Measurements from ENCODE around the gene C1GALT1.
"Not testable (repeated sequence)": the region's sequence is repeated elsewhere in the genome, so short reads cannot be mapped to it uniquely, and the experiment has no call there.

C1GALT1 gene

DNA sequence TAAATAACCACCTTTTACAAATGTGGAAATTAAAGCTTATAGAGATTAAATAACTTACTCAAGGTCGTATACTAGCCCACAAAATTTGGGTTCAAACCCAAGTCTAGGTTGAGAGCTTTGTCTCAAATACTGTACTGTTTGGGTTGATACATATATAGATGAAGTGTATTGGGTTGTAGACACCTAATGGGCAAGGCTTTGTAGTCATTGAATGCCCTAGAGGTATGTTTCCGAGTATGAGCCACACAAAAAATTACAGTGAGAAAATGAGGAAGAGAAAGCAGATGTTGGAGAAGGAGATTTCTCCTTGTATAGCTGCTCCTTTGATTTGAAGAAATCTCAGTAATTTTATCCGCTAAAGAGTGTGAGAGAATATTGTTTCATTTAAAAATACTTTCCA lies 60.6 kb downstream of the C1GALT1 start:
- DNase-seq = no peak

DNA sequence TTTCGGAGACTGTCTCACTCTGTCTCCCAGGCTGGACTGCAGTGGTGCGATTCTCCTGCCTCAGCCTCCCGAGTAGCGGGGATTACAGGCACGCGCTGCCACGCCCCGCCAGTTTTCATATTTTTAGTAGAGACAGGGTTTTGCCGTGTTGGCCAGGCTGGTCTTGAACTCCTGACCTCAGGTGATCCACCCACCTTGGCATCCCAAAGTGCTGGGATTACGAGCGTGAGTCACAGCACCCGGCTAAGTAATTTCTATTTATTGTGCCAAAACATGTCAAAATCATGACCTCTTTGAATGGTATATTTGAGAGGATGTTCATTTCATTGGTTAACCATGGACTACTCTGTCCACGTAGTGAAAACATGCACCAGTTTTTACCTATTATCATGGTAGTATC lies 62.9 kb downstream of the C1GALT1 start:
- not testable (repeated sequence) for DNase-seq

DNA sequence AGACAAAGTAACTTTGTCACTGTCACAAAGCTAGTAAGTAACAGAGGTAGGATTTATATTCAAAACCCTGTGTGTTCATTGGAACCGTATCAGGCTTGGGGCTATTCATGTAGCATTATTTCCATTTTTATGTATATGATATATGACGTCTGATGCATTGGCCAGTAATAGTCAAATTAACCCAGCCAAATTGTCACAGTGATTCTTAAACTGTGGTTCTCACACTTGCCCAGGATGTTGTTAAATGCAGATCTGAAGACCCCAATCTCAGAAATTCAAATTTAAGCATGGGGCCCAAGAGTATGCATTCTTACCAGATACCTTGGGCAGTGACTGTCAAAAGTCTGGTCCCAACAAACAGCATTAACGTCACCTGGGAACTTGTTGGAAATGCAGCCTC lies 63.9 kb downstream of the C1GALT1 start:
- no peak for DNase-seq

DNA sequence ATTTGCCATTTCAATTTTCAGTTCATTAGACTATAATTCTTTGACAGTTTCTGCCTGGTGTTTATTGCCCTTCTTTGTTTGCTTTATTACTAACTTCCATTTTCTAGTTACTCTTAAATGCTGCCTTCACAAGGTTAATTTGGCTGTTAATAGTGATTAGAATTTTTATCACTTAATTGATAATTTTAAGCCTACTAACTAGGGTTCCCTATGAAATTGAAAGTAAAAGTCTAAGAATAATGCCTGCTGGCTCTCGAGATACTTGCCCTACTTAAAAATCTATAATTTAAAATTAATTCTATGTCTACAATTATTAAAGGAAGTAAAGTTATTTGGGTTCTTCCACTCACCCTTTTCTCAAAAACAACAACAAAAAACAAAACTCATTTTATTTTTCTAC lies 65.3 kb downstream of the C1GALT1 start:
- no peak for DNase-seq

DNA sequence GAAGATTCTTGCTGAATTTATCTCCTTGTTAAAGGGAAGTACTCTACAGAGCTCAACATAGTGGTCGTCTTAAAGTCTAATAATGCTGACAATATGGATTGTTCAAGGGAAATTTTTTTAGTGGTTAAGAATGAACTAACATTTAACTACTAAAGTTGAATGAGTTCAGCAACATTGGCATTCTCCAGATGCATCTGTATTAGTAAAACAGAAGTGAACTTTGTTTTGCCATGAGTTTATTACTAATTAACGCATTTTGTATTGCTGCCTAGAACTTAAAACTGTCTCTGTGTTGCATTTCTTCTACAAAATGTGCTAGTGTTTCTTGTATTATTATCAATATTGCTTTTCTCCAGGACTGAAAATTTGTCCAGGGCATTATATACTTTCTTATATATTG lies 67.5 kb downstream of the C1GALT1 start:
- DNase-seq = no peak

DNA sequence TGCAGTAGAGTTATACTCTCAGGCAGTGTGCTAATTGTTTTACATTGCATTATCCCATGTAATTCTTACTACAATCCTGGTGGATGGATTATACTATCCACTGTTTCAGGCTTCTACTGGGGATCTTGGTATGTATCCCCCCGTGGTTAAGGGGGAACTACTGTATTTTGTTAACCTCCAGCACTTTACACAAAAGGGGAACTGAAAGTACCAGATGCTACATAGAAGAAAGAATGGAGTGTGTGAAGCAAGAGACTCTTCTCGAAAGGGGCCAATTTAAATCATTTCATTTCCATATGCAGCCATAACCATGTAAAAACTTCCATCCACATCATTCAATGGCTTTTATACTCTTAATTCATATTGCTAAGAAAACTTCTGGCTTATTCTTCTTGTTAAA lies 69.4 kb downstream of the C1GALT1 start:
- no peak for DNase-seq

DNA sequence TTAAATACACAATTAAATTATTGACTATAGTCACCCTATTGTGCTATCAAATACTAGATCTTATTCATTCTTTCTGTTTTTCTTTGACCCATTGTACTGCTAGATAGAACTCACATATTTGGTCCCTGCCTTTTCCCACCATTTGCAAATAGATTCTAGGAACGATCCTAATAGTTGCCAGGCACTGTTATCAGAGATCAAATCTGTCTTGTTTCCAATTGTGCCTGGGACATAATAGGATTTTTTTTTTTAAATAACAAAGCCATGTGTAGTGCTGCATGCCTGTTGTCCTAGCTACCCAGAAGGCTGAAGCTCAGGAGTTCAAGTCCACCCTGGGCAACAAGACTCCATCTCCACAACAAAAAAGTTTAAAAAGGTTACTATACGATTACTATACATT lies 72.0 kb downstream of the C1GALT1 start:
- no peak for DNase-seq

DNA sequence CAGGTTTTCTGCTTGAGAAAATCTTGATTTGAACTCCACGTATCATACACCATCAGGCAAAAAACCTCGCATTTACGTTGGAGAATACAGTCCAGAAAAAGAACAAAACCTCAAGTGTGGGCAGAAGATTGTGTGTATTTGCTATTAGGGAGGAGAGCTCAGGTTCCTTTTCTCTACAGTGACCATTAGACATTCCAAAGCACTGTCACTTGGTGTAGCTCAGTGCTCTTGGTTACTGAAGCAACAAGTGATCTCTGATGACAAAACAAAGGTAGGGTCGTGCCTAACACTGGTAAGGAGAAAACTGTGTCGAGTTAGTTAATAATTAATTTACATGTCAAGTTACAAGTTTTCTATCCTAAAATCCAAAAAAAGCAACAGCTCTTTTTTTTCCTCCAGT lies 72.6 kb downstream of the C1GALT1 start:
- DNase-seq = no peak

DNA sequence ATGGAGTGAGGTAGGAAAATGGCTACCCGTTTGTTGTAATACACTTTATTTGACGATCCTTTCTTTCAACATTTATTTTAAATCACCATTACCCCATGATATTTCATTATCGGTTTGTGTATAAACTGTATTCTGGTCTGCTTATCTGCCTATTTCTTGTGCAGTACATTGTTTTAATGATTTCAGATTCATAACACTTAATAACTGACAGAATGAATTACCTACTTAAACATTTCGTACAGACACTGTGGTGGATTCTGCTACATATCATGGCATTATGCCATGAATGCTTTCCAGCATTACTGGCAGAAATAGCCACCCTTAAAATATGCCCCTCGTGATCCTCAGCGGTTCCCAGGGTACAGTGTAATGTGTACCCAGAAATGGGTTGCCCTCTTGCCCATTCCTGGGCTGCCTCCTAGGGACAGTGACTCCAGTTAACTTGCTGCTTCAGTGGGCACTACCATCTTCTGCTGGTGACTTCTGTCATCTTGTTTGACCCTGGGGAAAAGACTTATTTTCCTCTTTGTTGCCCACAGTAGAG lies 74.5 kb downstream of the C1GALT1 start:
- no peak for DNase-seq

DNA sequence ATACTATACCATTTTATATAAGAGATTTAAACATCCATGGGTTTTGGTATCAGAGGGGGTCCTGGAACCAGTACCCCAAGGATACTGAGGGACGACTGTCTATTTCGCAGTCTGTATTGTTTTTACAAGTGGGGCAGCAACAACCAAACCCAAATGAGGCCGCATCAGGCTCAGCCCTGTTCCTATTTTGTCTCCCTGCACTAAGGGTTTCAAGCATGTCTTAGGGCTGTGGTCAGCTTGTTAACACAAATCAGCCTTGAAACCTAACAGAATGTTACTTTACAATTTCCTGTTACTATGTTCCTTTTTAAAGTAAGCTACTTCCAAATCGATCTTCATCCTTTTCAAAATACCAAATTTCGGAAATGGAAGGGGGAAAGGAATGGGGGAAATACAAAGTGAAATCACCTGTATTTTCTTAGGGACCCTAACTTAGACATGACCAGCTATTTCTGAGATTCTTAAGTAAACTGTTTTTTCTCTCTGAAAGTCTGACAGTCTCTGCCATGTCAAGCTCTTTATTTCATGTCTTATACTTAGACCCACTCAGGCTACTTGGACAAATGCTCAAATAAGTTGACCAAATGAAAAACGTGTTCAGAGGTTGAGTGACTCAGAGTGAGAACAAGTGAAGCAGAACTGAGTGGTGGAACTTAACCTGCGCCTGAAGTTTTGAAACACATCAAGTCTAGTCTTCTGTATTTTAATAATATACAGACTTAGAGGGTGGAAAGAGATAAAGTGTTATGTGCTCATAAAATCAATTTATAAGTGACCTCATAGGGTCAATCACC lies 75.8 kb downstream of the C1GALT1 start:
- no peak for DNase-seq

DNA sequence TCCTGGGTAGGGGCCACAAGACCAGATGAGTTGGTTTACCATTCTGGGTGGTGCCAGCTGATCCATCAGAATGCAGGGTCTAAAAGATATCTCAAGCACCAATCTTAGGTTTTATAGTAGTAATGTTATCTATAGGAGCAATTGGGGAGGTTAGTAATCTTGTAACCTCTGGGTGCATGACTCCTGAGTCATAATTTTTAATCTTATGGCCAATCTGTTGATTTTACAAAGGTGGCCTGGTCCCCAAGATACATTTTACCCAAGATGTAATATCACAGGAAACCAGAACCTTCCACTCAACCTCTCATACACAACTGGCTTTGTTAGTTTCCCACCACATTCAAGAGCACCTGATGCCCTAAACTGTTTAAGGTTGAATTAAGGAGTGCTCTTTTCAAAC lies 79.5 kb downstream of the C1GALT1 start:
- no peak for DNase-seq

DNA sequence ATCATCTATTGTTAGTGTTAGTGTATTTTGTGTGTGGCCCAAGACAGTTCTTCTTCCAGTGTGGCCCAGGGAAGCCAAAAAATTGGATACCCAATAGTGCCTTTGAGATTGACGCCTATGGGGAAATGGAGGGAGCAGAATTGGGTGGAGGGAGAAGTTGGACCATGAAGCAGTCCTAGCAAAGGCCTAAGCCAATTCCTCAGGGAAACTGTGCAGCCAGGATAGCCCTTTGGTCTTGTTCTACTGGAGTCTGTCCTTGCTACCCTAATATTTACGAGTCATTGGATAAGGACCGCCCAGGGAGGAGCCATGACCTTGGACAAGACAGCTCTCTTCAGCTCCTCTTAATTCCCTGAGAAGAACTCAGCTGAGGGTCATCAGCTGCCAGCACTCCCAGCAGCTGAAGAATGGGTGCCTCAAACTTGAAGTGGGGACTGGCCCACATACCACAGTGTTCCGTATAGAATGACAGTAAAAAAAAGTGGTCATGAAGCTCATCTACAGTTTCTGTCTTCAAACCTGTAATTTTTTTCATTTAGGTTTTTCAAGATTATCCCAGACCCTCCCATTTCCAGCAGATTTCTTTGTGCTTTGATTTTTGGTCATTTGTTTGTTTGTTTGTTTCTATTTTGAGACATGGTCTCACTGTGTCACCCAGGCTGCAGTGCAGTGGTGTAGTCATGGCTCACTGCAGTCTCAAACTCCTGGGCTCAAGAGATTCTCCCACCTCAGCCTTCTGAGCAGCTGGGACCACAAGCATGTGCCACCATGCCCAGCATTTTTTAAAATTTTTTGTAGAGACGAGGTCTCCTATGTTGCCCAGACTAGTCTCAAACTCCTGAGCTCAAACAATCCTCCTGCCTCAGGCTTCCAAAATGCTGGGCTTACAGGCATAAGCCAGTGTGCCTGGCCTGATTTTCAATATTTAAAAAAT lies 81.2 kb downstream of the C1GALT1 start:
- DNase-seq = no peak

DNA sequence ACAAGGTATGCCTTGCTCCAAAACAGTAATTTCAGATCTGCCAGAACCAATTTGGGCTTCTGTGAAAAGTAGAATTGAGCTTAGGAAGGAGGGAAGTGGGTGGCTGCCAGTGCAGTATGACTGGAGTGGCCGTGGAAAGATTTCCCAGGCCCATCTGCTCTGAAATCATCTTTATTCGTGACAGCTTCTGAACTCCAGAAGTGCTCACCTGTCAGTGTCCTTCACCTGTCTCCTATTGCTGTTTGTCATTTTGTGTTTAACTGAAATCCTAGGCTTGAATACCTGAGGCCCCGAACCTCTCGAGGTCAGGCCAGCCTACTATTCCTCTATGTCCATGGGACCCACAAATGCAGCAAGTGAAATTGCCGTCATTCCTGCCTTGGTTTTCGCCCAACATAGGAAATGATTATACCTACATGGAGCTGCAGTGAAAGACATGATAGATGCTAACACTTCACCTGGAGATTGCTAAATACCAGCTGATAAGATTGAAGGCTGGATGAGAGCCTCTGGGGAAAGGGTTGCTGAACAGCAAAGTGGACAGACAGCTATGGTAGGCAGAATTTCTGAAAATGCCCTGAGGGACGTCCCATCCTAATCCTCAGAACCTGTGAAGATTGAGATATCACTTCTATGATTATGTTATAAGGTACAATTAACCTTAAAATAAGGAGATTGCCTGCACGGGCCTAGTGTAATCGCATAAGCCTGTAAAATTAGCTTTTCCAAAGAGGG lies 82.1 kb downstream of the C1GALT1 start:
- DNase-seq = no peak

DNA sequence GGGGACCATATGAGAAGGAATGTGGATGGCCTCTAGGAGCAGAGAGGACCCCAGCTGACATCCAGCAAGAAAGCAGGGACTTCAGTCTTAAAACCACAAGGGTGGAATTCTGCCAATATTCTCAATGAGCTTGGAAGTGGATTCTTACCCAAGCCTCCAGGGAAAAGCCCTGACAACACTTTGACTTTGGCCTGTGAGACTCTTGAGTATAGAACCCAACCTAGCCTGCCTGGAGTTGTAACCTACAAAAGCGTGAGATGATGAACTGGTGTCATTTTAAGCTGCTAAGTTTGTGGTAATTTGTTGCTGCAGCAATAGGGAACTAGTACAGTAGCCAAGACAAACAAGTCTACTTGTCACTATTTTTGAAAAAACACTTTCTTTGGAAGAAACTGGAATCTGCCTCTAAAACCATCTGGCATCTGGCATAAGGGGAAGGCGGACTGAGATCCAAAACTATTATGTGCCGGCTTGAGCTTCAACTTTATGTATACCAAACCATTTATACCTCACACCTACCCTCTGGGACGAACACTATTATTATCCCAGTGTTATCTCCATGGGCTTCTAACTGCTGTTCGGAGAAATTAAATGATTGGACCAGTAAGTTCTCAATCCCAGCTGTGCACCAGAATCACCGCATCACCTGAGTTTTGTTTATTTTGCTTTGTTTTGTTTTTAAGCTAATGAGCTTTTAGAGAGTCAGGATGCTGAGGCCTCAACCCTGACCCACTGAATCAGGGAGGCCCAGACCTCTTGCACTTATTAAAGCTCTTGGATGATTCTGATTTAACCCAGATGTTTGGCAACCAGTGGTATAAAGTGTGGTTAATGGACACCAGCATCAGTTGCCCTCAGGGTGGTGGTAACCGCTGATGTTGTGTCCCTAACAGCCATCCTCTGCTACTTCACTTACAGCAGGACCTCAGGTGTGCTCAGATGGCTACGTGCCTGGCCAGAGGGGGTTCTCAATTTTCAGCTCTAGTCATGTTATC lies 83.0 kb downstream of the C1GALT1 start:
- no peak for DNase-seq

DNA sequence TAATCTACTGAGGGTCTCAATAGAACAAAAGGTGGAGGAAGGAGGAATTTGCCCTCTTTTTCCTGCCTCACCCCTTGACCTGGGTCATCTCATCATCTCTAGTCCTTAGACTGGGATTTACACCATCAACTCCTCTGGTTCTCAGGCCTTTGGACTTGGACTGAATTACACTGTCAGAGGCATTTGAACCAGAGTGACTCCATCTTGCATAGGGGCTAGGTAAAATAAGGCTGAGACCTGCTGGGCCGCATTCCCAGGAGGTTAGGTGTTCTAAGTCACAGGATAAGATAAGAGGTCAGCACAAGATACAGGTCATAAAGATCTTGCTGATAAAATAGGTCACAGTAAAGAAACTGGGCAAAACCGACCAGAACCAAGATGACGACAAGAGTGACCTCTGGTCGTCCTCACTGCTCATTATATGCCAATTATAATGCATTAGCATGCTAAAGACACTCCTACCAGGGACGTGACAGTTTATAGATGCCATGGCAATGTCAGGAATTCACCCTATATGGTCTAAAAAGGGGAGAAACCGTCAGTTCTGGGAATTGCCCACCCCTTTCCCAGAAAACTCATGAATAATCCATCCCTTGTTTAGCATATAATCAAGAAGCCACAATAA lies 84.0 kb downstream of the C1GALT1 start:
- DNase-seq = no peak

DNA sequence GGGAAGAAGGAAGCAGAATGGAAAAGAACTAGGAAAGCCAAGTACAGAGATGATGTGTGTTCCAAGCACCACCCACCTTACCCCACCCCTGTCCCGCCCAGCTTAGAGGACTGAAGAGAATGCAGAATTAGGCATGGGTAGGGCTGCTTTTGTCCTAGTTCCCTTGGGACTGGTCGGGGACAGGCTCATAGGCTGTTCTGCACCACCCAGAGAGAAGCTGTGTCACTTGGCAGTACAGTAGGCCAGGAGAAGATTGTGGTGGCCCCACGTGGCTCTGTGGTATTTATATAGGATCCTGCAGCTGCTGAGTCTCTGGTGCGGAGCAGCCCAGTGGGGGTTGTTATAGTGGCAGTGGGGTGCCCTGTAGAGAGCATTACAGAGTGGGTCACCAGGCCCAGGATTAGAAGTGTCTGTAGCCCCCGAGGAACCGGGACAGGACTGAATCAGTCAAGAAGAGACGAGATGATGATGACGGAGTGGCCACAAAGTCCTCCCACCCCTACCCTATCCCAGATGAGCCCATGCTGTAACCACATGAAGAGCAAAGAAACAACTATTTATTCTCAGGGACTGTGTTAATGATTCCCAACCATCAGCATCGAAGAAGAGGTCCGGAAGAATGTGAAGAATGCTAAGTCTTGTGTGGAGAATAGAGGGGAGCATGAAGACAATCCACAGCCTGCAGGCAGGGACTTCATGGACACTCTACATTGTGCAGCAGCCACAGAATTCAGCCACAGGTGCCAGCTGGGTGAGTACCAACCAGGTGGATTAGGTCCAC lies 88.9 kb downstream of the C1GALT1 start:
- DNase-seq = no peak

DNA sequence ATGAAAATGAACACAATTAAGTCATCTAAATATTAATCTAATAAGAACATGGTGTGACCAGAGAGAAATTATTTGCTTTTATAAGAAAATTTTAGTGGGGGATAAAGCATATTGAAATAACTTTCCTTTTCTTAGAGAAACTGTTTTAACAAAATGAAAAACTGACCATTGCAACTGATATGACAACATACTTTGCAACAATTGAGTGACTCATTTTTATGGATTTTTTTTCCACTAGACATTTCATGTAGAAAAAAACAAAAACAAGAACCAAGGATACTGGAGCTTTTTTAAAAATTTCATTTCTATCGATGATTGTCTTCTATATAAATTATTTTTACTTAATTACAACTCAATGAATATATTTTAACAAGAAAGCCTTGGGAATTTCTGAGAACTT lies 90.0 kb downstream of the C1GALT1 start:
- DNase-seq = no peak

DNA sequence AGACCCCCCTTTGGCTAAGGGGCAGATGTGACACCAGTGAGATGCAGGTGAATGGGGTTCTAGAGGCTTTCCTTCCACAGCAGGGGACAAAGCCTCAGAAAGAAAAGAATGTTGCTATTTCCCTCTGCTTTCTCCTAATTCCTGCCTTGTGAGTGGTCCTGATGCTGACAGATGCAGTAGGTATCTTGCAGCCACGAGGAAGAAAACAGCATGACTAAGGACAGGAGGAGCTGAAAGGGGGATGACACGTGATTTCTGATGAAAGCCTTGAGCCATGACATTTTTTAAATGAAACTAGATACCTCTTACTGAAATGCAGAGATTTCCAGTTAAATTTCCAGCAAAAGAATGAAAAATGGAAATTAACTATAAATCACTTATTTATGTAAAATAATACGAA lies 92.4 kb downstream of the C1GALT1 start:
- no peak for DNase-seq

DNA sequence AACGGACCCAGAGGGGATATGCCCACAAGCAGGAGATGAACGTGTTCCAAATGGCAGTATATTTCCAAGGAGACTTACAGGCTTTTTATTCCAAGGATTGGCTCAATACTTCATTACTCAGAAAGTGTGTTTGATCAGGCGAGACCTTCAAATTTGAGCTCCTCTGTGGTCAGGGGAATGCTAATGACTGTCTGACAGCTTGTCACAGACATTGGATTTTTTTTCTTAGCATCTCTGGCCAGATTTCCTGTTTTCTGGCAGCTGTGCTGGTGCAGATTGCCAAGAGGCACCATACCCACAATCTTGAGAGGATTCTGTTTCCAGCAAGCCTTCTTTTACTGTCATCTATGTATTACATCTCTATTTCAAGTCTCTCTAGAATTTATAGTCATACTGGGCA lies 93.8 kb downstream of the C1GALT1 start:
- DNase-seq = no peak

DNA sequence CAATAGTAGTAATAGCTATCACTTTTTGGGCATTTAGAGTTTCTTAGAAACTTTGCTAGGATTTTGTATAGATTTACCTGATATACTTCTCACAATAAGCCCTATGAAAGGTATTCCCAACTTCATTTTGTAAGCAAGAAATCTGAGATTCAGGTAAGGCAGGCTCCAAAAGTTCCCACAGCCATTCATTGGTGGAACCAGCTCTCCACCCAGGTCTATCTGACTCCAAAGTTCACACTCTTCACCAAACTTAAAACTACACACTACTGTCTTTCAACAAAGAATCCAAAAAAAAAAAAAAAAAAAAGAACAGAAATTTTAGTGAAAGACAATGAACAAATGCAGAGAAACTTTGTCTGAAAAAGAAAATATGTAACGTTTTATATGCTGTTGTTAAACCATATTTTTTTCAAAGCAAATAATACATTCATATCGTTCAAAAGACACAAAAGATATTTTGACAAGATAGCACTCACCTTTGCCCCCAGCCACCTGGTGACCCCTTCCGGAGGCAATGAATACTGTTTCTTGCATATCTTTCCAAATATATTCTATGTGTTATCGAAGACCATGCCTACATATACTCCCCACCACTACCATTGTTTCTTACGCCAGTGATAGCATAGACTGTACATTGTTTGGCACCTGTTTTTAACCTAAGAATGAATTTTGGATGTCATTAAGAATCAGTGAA lies 108.2 kb downstream of the C1GALT1 start:
- DNase-seq = no peak

Measured in NCI-H1105 (cell line).